Neural progenitor cell (in vitro differentiated cells): Measurements from ENCODE around the gene CDKL4. TPM values are rescaled to one million over a fixed set of nuclear protein-coding genes. Genes with fewer than 3 reads are reported as not detected.

Experiments used
- DNase-seq: peaks from one replicate; pipeline ENCODE4 v3.0.0-alpha.2; 2016; ENCODE audit warnings: low spot score
- H2AFZ ChIP-seq: fragments of 200-600 bp; sonication (generic); replicated peaks from 2 replicates; pipeline ENCODE4 v1.6.1; 2016; ENCODE audit warnings: antibody characterized with exemption
- H3F3A ChIP-seq: fragments of 200-600 bp; sonication (generic); 2 replicates; pipeline ENCODE4 v1.6.1; 2016; ENCODE audit warnings: antibody characterized with exemption, low read depth
- H3K27ac ChIP-seq: fragments of 200-600 bp; sonication (generic); 2 replicates; pipeline ENCODE4 v1.5.1; 2016; ENCODE audit warnings: mild to moderate bottlenecking
- H3K27me3 ChIP-seq: fragments of 200-600 bp; sonication (generic); 2 replicates; pipeline ENCODE4 v1.6.1; 2016; ENCODE audit warnings: mild to moderate bottlenecking, moderate library complexity
- H3K36me3 ChIP-seq: fragments of 200-600 bp; sonication (generic); 2 replicates; pipeline ENCODE4 v1.5.1; 2016
- H3K4me1 ChIP-seq: fragments of 200-600 bp; sonication (generic); 2 replicates; pipeline ENCODE4 v1.6.1; 2016; ENCODE audit warnings: mixed run types
- H3K4me2 ChIP-seq: fragments of 200-600 bp; sonication (generic); 2 replicates; pipeline ENCODE4 v1.6.1; 2016
- H3K4me3 ChIP-seq: fragments of 200-600 bp; sonication (generic); 2 replicates; pipeline ENCODE4 v1.5.1; 2016
- H3K79me2 ChIP-seq: fragments of 200-600 bp; sonication (generic); 2 replicates; pipeline ENCODE4 v1.6.1; 2016; ENCODE audit warnings: low read depth
- H3K9ac ChIP-seq: fragments of 200-600 bp; sonication (generic); 2 replicates; pipeline ENCODE4 v1.6.1; 2016
- H3K9me3 ChIP-seq: fragments of 200-600 bp; sonication (generic); 2 replicates; pipeline ENCODE4 v1.5.1; 2016; ENCODE audit warnings: low read depth
- H4K20me1 ChIP-seq: fragments of 200-600 bp; sonication (generic); 2 replicates; pipeline ENCODE4 v1.6.1; 2016; ENCODE audit warnings: low read depth
- H3K27ac Mint-ChIP-seq: 3 replicates; pipeline ENCODE4 v1.8.0; 2021; ENCODE audit warnings: mixed read lengths
- H3K27me3 Mint-ChIP-seq: 2 replicates; pipeline ENCODE4 v1.8.0; 2022; ENCODE audit warnings: low read depth, mild to moderate bottlenecking, inconsistent platforms, moderate library complexity, mixed read lengths; ENCODE audit not compliant: insufficient read depth
- H3K36me3 Mint-ChIP-seq: 3 replicates; pipeline ENCODE4 v1.8.0; 2021; ENCODE audit warnings: mixed read lengths
- H3K4me1 Mint-ChIP-seq: 3 replicates; pipeline ENCODE4 v1.8.0; 2021; ENCODE audit warnings: mixed read lengths
- H3K4me3 Mint-ChIP-seq: 3 replicates; pipeline ENCODE4 v1.8.0; 2021; ENCODE audit warnings: mild to moderate bottlenecking, moderate library complexity, mixed read lengths
- H3K9me3 Mint-ChIP-seq: 3 replicates; pipeline ENCODE4 v1.8.0; 2020; ENCODE audit warnings: mixed read lengths
- CTCF ChIP-seq: fragments of 200-600 bp; sonication (generic); IDR thresholded peaks from 2 replicates; pipeline ENCODE4 v1.5.1; 2017; ENCODE audit warnings: antibody characterized with exemption, mild to moderate bottlenecking
- EZH2 ChIP-seq: fragments of 200-600 bp; sonication (generic); IDR thresholded peaks from 2 replicates; pipeline ENCODE4 v1.6.1; 2017; ENCODE audit warnings: antibody characterized with exemption, mild to moderate bottlenecking, moderate library complexity
- EZH2phosphoT487 ChIP-seq: fragments of 200-600 bp; sonication (generic); IDR thresholded peaks from 2 replicates; pipeline ENCODE4 v1.6.1; 2017; ENCODE audit warnings: antibody characterized with exemption
- total RNA-seq: library from RNA; depleted of rRNA; stranded (reverse); fragments of >200 nt; gene quantifications from 2 replicates; pipeline ENCODE4 v1.2.3, GENCODE V29; 2015; ENCODE audit warnings: low replicate concordance

CDKL4 gene
- total RNA-seq, 1 donor from 2014 or later = not detected

GRCh38 chr2:39188960-39189494 lies 54.7 kb downstream of the CDKL4 start:
- Histone ChIP-seq H3F3A (no peaks in the 10 kb centered on the region), H3K79me2 (no peaks in the 10 kb centered on the region), H3K27me3 (no peaks in the 10 kb centered on the region), H4K20me1 (no peaks in the 10 kb centered on the region), H3K4me2 (no peak overlapping the region), H3K4me3 (no peak overlapping the region), H2AFZ (no peak overlapping the region), H3K4me1 (no peaks in the 10 kb centered on the region), H3K9ac (no peak overlapping the region), H3K9me3 (no peaks in the 10 kb centered on the region), H3K27ac (no peak overlapping the region), H3K36me3 (no peaks in the 10 kb centered on the region)
- no peak for DNase-seq
- Mint-ChIP-seq H3K4me1 (no peaks in the 10 kb centered on the region), H3K27ac (no peak overlapping the region), H3K36me3 (no peaks in the 10 kb centered on the region), H3K27me3 (no peaks in the 10 kb centered on the region), H3K4me3 (no peak overlapping the region), H3K9me3 (no peaks in the 10 kb centered on the region)
- no peak for TF ChIP-seq CTCF
- no peak for TF ChIP-seq EZH2
- TF ChIP-seq EZH2phosphoT487 = no peak

GRCh38 chr2:39183673-39184072 lies 60.1 kb downstream of the CDKL4 start:
- Mint-ChIP-seq H3K4me1 (no peaks in the 10 kb centered on the region), H3K4me3 (no peak overlapping the region), H3K27me3 (no peaks in the 10 kb centered on the region), H3K9me3 (no peaks in the 10 kb centered on the region), H3K36me3 (no peaks in the 10 kb centered on the region), H3K27ac (no peak overlapping the region)
- DNase-seq = no peak
- Histone ChIP-seq H2AFZ (no peak overlapping the region), H3K4me2 (no peak overlapping the region), H3K27me3 (no peaks in the 10 kb centered on the region), H3K79me2 (no peaks in the 10 kb centered on the region), H3K4me3 (no peak overlapping the region), H3K9ac (no peak overlapping the region), H3K4me1 (peaks cover 4% of the 10 kb centered on the region), H3F3A (no peaks in the 10 kb centered on the region), H3K27ac (no peak overlapping the region), H3K9me3 (no peaks in the 10 kb centered on the region), H3K36me3 (no peaks in the 10 kb centered on the region), H4K20me1 (no peaks in the 10 kb centered on the region)
- TF ChIP-seq CTCF (no peak), EZH2 (no peak), EZH2phosphoT487 (no peak)

- Histone ChIP-seq H3K9me3 (no peaks in the 10 kb centered on the region), H3K36me3 (no peaks in the 10 kb centered on the region), H3F3A (no peaks in the 10 kb centered on the region), H3K79me2 (no peaks in the 10 kb centered on the region), H3K4me3 (no peak overlapping the region), H3K27me3 (no peaks in the 10 kb centered on the region), H3K27ac (no peak overlapping the region), H4K20me1 (no peaks in the 10 kb centered on the region), H3K9ac (no peak overlapping the region), H3K4me2 (no peak overlapping the region), H2AFZ (no peak overlapping the region), H3K4me1 (peaks cover 4% of the 10 kb centered on the region)
- Mint-ChIP-seq H3K4me3 (no peak overlapping the region), H3K9me3 (no peaks in the 10 kb centered on the region), H3K36me3 (no peaks in the 10 kb centered on the region), H3K27me3 (no peaks in the 10 kb centered on the region), H3K4me1 (no peaks in the 10 kb centered on the region), H3K27ac (no peak overlapping the region)
- no peak for TF ChIP-seq EZH2phosphoT487
- DNase-seq = no peak
Observed at GRCh38 chr2:39181297-39181696, 62.5 kb downstream of the CDKL4 start.

- TF ChIP-seq EZH2phosphoT487 = no peak
- TF ChIP-seq EZH2 = no peak
- no peak for TF ChIP-seq CTCF
- no peak overlapping the region for H3K27ac ChIP-seq
- no peaks in the 10 kb centered on the region for H3K36me3 Mint-ChIP-seq
- no peak overlapping the region for H3K4me2 ChIP-seq
- no peaks in the 10 kb centered on the region for H3K9me3 ChIP-seq
- no peak overlapping the region for H3K9ac ChIP-seq
- H3K4me1 Mint-ChIP-seq = no peaks in the 10 kb centered on the region
- H3F3A ChIP-seq = no peaks in the 10 kb centered on the region
- peak; percentile 17 for DNase-seq
- no peak overlapping the region for H2AFZ ChIP-seq
- no peaks in the 10 kb centered on the region for H3K27me3 ChIP-seq
- H3K4me3 Mint-ChIP-seq = no peak overlapping the region
- no peaks in the 10 kb centered on the region for H3K79me2 ChIP-seq
- no peaks in the 10 kb centered on the region for H4K20me1 ChIP-seq
- no peaks in the 10 kb centered on the region for H3K36me3 ChIP-seq
- no peaks in the 10 kb centered on the region for H3K9me3 Mint-ChIP-seq
- no peak overlapping the region for H3K4me3 ChIP-seq
- no peak overlapping the region for H3K27ac Mint-ChIP-seq
- no peaks in the 10 kb centered on the region for H3K27me3 Mint-ChIP-seq
- peaks cover 4% of the 10 kb centered on the region for H3K4me1 ChIP-seq
Observed at GRCh38 chr2:39179974-39180960, 63.5 kb downstream of the CDKL4 start.
